RKO (cell line): ENCODE data around the gene RER1.

Experiments used
- DNase-seq: peaks from one replicate; pipeline ENCODE4 v3.0.0-alpha.2; 2016; ENCODE audit warnings: low spot score

RER1 gene, protein sequence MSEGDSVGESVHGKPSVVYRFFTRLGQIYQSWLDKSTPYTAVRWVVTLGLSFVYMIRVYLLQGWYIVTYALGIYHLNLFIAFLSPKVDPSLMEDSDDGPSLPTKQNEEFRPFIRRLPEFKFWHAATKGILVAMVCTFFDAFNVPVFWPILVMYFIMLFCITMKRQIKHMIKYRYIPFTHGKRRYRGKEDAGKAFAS

DNA sequence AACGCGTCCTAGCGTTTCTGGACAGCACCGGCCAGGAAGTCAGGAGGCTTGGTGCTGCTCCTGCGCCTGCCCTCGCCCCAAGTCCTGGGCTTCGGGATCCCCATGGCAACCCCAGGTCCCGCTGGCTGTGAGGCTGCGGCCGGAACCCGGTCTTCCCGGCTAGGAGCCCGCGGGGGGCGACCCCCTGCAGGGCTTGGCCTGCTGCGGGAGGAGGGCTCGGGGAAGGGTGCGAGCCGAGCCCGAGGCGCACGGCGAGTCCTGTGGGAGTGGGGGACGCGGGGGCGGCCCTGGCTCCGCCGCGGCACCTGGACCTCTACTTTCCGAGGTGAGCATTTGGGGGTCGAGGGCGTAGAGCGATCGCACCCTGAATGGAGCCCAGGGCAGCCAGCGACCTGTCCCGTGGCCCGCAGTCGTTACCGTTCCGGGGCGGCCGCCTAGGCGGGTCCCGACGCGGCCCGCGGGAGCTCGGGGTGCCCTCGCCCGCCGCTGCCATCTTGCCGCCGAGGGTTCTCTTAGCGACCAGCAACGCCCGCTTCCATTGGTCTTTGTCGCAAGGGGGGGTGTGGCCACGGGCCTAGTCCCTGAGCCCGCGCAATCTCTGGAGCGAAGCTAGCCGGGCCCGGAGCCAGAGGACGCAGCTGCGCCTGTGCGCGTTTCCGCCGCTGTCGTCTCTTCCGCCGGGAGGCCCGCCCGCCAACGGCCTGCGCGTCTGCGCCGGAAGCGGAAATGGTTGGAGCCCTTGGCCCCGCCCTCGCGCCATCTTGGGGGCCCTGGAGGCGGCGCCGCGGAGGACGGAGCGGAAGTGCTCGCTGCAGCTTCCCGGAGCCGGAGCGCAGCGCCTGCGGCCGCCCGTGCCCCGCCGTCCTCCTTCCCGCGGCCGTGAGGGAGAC lies at the start of gene RER1, which contains the start of gene MORN1:
Gene RER1 (plus strand): TSS at position 801 of the 890 bp plus-strand sequence. CDS start 3,950 bp downstream, outside the sequence.
Gene MORN1 (minus strand): TSS at position 514 of the 890 bp plus-strand sequence. CDS start 21 bp downstream, at position 493.
- DNase-seq, result peak; percentile 98

DNA sequence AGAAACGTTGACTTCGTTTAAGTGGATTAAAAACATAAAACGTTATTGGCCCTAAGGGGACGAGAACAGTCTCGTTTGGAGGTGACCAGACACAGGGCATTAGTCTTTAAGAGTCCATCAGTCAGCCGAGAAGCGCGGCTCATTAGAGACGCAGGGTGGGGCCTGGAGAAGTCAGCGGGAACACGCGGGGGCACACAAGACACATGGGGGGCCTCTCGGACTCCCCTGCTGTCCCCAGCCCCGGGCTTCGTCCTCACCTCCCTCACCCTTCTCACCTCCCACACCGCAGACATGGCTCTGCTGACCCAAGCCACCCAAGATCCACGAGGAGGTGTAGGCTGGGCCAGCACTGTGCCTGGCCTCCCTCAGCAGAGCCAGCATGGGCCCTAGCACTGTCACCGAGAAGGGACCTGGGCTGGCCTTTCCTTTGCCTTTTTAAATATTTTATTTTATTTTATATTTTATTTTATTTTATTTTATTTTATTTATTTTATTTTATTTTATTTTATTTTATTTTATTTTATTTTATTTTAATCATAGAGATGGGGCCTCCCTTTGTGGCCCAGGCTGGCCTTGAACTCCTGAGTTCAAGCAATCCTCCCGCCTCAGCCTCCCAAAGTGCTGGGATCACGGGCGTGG lies 49.1 kb upstream of the RER1 start:
- no peak for DNase-seq

DNA sequence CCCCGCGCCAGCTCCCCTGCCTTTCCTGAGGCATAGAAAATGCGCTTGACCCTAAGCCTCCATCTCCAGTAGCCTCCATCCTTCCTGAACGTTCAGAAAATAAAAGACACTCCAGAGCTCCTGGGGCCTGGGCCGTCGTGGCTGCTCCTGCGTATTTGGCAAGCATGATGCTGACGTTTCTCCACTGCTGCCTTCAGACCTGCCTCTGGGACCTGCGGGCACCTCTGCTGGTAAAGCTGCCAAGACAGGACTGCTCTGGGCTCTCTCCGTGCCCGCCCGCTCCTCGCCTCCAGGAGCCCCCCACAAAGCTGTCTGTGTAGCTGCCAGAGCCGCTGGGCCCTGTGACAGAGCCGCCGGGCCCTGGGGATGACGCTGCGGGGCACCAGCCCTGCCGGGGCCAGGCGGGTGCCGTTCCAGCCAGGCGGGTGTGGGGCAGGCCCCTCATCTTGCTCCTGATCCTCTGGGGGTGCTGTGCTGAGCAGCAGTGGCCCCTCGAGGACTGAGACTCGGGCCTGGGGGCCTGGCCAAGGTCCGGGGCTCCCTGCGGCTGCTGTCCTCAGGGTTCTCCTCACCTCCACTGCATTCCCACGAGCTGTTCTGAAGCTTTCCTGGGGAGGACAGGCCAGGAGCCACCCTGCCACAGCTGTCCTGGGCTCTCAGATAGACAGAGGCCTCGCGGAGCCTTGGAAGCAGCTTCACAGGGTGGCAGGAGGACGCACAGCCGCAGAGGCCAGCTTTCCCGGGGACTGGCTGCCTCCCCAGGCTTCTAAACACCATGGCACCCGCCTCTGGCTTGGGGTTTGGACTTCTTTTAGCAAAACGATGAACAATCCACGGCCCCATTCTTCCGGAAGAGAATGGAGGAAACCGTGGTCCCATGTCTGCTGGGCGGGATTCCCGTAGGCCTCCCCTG lies 48.4 kb upstream of the RER1 start:
- no peak for DNase-seq

DNA sequence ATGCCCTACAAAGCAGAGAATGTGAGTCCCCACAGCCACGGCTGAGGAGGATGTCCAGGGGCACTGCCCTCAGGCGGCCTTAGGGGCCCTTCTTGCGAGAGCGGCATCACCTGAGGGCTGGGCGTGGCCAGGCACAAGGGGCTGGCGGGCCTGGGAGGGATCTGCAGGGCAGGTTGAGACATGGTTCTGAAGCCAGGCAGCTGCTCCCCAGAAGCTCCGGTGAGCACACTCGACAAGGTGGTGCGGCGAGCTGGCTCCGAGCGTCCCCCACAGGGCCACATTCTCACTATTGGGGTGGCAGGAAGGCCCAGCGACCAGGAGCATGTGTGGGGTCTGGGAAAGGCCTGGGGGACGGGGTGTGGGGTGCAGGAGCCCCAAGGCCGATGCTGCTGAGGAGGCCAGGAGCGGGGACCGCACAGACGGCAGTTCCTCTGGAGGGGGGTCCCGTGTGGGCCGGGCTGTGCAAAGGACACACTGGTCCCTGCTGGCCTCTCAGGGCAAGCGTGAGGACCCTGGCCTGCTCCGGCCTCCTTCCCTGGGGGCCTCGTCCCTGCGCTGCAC lies 47.4 kb upstream of the RER1 start:
- DNase-seq, result no peak

DNA sequence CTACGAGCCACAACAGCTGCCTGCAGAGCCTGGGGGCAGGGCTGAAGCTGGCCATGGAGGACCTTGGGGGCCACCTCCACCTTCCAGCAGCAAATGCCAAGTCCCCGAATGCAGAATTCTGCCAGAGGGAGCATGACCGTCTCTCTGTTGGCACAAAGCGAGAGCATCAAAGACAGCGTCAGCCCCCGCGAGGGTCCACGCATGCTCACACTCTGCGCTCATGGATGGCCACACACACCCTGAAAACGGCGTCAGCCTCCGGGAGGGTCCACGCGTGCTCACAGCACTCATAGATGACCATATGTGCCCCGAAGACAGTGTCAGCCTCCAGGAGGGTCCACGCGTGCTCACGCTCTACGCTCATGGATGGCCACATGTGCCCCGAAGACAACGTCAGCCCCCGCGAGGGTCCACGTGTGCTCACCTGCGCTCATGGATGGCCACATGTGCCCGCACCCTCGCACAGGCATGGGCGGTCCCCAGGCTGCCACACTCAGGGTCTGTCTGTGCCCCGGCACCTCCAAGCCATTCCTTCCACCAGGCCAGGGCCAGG lies 46.8 kb upstream of the RER1 start:
- no peak for DNase-seq

DNA sequence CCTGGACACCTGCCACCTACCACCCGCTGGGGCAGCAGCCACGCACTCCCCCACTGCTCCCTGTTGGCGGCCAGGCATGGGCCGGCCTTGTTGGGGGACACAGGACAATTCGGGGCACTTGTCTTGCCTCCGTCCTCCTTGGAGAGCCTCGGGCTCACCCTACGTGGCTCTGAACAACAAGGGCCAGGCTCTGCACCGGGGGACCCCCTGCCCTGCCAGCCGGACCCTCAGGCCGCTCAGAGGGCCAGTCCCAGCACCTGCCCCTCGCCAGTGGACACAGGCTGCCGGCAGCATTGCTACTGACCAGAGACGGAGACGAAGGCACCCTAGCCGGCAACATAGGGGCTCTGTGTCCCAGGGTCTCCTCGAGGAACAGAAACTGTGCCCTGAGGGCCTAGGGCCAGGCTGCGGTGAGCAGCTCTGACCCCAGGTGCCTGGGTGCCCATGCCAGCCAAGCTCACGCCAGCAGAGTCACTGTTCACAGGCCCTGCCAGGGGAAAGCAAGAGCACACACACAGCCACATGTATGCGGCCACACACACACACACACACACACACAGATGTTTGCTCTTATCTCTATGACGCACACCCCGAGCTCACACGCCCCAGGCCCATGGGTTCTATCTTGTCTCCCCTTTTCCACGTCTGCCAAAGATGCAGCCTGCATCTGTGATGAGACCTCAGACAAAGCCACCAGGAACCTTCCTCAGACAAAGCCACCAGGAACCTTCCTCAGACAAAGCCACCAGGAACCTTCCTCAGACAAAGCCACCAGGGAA lies 46.2 kb upstream of the RER1 start:
- DNase-seq, result no peak

DNA sequence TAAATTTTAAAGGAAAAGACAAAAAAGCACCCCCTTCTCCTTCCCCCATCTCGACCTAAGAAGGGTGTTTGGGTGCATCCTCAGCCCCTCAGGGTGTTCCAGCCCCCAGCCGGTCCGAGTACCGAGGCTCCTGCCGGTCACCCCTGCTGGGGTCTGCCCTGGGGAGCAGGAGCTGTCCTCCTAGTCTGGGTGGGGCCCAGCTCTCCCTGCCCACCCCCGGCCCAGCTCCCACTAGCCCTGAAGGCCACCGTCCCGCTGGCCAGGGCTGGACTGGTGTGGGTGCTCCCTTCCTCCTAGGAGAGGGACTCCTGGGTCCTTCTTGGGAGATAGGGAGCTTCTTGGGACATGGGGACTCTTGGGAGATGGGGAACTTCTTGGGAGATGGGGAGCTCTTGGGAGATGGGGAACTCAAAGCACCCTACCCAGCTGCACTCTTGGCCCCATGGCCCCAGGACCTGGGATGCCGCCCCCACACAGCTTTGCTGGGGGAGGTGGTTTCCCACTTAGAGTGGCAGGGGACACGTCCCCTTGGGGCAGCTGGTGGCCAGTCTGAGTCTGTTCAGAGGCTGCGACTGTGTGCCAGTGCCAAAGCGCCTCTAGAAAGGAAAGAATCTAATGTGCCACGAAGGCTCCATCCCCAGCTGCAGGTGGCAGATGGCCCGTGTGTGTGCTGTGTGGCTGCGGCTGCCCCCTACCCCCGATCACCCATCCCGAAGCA lies 44.8 kb upstream of the RER1 start:
- no peak for DNase-seq

DNA sequence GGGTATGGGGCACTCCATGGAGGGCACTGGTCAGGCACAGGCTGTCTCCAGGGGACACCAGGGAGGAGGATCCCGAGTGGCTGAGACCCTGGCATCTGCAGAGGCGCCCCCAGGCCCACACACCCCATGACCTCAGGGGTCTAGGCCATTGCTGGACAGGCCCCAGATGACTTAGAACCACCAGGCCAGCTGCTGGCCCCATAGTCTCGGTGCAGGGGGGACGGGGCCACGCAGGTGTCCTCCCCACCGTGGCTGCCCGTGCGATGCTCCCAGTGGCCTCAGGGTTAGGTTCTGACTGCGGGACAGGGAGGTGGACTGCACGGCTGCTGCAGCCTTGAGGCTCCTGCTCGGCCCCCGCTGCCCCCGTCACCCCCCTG lies 44.2 kb upstream of the RER1 start:
- DNase-seq, result no peak

DNA sequence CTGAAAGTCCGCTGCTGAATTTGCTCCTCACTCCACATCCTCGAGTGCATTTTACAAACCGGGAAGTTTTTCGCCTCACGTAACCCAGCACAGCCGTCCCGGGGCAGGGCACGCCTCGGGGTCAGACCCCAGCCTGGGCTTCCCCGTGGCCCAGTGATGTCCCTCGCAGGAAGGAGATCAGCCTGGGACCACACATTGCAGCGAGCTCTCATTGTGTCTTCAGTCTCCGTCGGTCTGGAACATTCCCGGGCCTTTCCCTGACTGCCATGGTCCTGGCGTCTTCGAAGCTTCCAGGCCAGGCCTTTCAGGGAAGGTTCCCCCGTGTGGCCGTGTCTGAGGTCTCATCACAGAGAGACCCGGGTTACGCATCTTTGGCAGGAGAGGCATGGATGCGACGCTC lies 43.7 kb upstream of the RER1 start:
- no peak for DNase-seq

DNA sequence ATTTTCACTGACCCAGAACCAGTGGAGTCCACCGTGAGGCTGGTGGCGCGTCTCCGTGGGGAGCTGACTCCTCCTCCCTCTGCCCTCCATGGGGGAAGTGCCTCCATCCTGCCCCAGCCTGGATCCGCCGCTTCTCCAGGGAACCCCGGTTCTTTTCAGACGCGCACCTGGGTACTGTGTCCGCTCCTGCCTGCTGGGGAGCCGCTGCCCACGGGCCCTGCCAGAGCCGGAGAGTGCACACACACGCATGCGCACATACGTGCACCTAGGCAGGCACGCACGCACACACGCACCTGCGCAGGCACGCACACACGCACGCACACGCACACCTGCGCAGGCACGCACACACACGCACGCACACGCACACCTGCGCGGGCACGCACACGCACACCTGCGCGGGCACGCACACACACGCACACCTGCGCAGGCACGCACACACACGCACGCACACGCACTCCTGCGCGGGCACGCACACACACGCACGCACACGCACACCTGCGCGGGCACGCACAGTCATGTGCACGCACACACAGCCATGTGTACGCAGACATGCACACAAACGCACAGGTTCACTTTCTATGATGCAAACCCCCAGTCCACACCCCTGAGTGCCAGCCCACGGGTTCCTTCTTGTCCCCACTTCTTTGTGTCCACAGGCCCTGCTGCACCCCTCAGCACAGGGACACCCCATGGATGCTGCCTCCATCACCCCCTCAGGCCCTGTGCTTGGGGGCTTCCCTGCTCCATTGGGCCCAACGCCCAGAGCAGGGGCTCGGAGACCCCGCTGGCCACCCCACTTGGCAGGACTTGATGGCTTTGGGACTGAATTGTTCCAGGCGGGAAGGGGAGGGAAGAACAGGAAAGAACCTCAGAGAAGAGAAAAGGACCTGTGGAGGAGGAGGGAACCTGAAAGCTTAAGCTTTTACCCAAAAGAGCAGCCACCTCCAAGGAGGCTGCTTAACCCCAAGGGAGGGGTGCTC lies 43.0 kb upstream of the RER1 start:
- DNase-seq, result no peak

DNA sequence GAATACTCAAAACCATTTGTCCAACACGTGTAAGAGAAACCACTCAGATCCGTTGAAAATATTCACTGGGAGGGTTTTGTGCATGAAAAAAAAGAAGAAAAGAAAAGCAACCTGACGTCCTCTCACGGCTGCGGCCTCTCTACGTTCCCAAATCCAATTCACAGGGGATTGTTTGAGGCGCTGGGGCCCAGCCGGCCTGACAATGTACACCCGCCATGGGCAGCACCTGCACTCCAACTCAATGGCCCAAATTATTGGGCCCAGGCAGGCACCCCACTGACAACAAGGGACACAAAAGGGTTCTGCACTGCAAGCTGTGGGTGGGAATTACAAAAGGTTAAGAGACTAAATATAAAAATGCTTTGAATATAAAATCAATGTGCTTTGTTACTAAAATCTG lies 41.8 kb upstream of the RER1 start:
- DNase-seq, result no peak

DNA sequence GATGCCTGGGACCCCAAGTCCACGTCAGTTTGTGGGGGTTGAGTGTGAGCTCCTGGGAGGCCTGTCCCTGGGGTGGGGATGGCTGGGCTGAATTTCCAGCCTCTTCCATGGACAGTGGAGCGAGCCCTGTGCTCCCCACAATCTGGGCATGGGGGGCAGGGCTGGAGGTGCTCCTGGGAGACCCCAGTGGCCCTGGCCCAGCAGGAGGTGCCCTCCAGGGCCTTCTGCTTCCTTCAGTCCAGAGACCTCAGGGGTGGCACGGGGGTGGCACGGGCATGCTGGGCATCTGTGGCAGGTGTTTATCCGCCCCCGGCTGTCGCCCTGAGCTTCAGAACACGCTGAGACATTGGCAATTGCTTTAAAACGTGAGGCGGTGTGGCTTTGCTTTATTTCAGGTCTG lies 41.1 kb upstream of the RER1 start:
- DNase-seq, result no peak

DNA sequence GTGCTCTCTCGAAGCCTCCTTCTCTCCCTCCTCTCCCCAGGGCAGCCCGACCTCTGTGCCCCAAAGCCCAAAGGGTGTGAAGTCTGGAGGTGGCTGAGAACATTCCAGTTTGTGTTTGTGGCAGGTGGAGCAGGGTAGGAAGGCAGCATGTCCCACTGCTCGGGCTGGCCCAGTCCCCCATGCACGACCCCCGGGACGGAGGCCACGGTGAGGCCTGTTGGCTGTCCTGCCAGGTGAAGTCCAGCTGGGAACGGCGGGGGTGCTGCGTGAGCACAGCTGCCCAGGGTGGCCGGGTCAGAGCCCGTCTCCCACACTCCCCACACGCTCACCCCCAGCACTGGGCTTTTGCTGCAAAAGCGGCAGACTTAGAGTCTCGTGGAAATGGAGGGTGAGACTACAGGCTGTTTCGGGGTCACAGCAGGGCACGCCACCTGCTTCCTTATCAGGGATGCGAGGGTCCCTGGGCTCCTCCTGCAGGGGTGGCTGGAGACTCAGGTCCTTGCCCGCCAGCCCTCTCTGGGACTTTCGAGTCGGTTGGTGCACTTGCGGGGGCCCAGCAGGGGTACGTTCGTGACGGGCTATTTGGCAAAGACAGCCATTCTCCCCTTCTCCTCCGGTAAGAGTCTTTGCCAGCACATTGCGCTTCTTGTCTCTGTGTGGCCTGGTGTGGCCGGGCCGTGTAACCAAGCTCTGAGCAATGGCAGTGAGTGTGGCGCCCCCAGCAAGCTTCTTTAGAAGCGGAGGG lies 40.6 kb upstream of the RER1 start:
- no peak for DNase-seq

DNA sequence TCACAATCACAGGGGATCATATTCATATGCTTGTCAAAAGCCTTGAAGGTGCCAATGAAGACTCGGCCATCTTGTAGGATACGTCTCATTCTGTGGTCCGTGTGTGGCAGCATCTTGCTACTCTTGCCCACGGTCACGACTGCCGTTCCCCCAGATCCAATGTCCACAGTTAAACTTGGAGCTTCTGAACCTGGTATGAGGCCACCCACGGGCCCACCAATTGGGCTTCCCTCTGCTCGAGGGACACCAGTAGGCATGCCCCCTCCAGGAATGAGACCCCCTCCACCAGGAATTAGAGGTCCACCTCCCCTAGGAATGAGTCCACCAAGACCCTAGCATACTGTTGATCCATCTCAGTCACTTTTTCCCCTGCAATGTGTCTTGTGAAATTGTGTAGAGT lies 39.9 kb upstream of the RER1 start:
- no peak for DNase-seq

DNA sequence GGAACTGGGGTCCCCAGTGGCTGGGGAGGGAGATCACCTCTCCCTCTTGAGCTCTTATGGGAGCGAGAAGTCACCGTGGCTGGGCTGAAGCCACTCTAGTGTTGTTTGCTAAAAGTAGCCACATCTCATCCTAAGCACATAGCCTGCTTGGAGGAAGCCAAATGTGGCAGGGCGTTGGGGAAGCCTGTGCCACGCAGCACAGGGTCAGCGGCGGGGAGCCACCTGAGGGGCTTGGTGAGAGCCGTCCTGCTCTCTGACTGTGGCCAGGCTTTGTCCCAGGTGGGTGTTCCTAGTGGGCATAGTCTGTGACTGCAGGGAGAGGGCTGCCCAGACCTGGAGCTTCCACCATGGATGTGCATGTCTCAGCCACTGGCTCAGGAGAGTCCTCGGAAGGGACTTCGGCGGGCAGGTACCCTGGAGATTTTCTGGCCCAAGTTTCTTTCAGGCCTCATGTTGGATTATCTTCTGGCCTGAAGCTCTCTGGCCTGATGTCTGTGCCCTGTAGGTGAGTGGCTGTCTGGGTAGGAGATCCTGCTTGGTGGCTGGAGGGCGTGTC lies 39.2 kb upstream of the RER1 start:
- no peak for DNase-seq

DNA sequence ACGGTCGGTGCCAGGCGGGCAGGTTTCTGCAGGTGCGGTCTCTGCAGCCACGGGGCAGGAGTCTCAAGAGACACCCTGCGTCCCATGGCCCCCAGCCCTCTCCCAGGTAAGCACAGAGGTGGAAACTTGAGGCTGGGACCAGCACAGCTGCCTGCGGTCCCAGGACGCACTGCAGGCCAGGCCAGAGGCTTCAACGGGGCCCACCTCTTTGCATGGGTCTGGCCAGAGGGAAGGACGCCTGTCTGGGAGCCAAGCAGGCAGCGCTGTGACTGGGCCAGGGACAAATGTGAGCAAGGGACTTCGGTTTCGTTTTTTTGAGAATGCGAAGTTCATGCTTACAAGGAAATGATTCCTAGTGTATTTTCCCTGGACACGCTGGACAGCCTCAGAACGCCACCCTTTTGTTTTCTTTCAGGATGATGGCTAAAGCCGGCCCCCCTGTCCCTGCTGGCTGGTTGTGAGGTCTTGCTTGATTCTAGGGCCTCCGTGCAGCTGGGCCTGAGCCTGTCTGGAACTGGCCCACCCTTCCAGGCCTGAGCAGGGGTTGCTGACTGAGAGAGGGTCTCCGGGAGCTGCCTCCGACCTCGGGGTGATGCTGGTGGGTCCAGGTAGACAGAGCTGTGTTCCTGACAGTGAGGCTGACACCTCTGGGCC lies 38.6 kb upstream of the RER1 start:
- DNase-seq, result no peak
